Measurements from ENCODE around the gene TSEN15.

GRCh38 chr1:184049291-184049690 lies 2.2 kb upstream of the TSEN15 start:
- TF ChIP-seq CTCF (IDR thresholded peaks at IDR 0.05; ENCODE audit: low read length) (no peak), EZH2 (optimal IDR thresholded peaks at IDR 0.05; ENCODE audit: low read depth, low read length) (no peak)

Data from MM.1S (cell line).